Measurements from ENCODE around the gene MRPL3.

MRPL3 gene

GRCh38 chr3:131474115-131474514 lies 28.7 kb downstream of the MRPL3 start:
- peaks cover 15% of the 10 kb centered on the region for H3K4me1 ChIP-seq (ENCODE audit: insufficient read depth, low read length, poor library complexity, severe bottlenecking)

GRCh38 chr3:131470377-131470776 lies 32.4 kb downstream of the MRPL3 start:
- no peaks in the 10 kb centered on the region for H3K9me2 ChIP-seq (replicated peaks; ENCODE audit: low read depth, low read length)
- no peak overlapping the region for H2AFZ ChIP-seq (ENCODE audit: low read length)
- no peak for TF ChIP-seq CTCF (conservative IDR thresholded peaks at IDR 0.05; ENCODE audit: low read length)
- no peak for TF ChIP-seq EZH2phosphoT487 (IDR thresholded peaks at IDR 0.05; ENCODE audit: borderline replicate concordance)
- peaks cover 63% of the 10 kb centered on the region for H3K36me3 ChIP-seq (ENCODE audit: insufficient read depth, low read length)
- H3F3A ChIP-seq (ENCODE audit: low read depth), result no peaks in the 10 kb centered on the region
- H3K79me2 ChIP-seq (ENCODE audit: insufficient read depth, low read length), result peaks cover 46% of the 10 kb centered on the region
- H3K4me1 ChIP-seq (ENCODE audit: insufficient read depth, low read length, poor library complexity, severe bottlenecking), result peaks cover 15% of the 10 kb centered on the region
- no peaks in the 10 kb centered on the region for H3K9me3 ChIP-seq (ENCODE audit: insufficient read depth, low read depth, low read length)
- H4K20me1 ChIP-seq (ENCODE audit: insufficient read depth, low read length, poor library complexity, severe bottlenecking), result peaks cover 12% of the 10 kb centered on the region
- no peak overlapping the region for H3K4me3 ChIP-seq (ENCODE audit: low read length, poor library complexity, severe bottlenecking)
- no peaks in the 10 kb centered on the region for H3K27me3 ChIP-seq (ENCODE audit: insufficient read depth, low read length, poor library complexity, severe bottlenecking)
- H3K9ac ChIP-seq (ENCODE audit: low read depth, low read length, poor library complexity, severe bottlenecking), result no peak overlapping the region
- no peak overlapping the region for H3K4me2 ChIP-seq (ENCODE audit: low read depth, low read length, poor library complexity, severe bottlenecking)

More at GRCh38 chr3:131474115-131474514, 28.7 kb downstream of the MRPL3 start:
- Histone ChIP-seq H2AFZ (ENCODE audit: low read length) (no peak overlapping the region), H3K4me2 (ENCODE audit: low read depth, low read length, poor library complexity, severe bottlenecking) (peak overlapping the region; percentile 10), H4K20me1 (ENCODE audit: insufficient read depth, low read length, poor library complexity, severe bottlenecking) (peaks cover 14% of the 10 kb centered on the region), H3K27me3 (ENCODE audit: insufficient read depth, low read length, poor library complexity, severe bottlenecking) (no peaks in the 10 kb centered on the region), H3K9ac (ENCODE audit: low read depth, low read length, poor library complexity, severe bottlenecking) (no peak overlapping the region), H3K9me3 (ENCODE audit: insufficient read depth, low read depth, low read length) (no peaks in the 10 kb centered on the region), H3K36me3 (ENCODE audit: insufficient read depth, low read length) (peaks cover 33% of the 10 kb centered on the region; the same call in 1 of the 2 replicates), H3F3A (ENCODE audit: low read depth) (no peaks in the 10 kb centered on the region), H3K9me2 (replicated peaks; ENCODE audit: low read depth, low read length) (no peaks in the 10 kb centered on the region), H3K79me2 (ENCODE audit: insufficient read depth, low read length) (peaks cover 61% of the 10 kb centered on the region), H3K4me3 (ENCODE audit: low read length, poor library complexity, severe bottlenecking) (no peak overlapping the region)
- TF ChIP-seq CTCF (conservative IDR thresholded peaks at IDR 0.05; ENCODE audit: low read length) (no peak), EZH2phosphoT487 (IDR thresholded peaks at IDR 0.05; ENCODE audit: borderline replicate concordance) (no peak)

GRCh38 chr3:131458653-131459052 lies 44.1 kb downstream of the MRPL3 start:
- Histone ChIP-seq H3K36me3 (ENCODE audit: insufficient read depth, low read length) (peaks cover 52% of the 10 kb centered on the region), H3K9ac (ENCODE audit: low read depth, low read length, poor library complexity, severe bottlenecking) (no peak overlapping the region), H3K79me2 (ENCODE audit: insufficient read depth, low read length) (no peaks in the 10 kb centered on the region)

More at GRCh38 chr3:131458653-131459052, 44.1 kb downstream of the MRPL3 start:
- Histone ChIP-seq H3K9me3 (ENCODE audit: insufficient read depth, low read depth, low read length) (no peaks in the 10 kb centered on the region), H2AFZ (ENCODE audit: low read length) (no peak overlapping the region), H3K4me3 (ENCODE audit: low read length, poor library complexity, severe bottlenecking) (no peak overlapping the region), H3K27me3 (ENCODE audit: insufficient read depth, low read length, poor library complexity, severe bottlenecking) (no peaks in the 10 kb centered on the region), H3K9me2 (replicated peaks; ENCODE audit: low read depth, low read length) (no peaks in the 10 kb centered on the region), H3F3A (ENCODE audit: low read depth) (no peaks in the 10 kb centered on the region), H3K4me2 (ENCODE audit: low read depth, low read length, poor library complexity, severe bottlenecking) (no peak overlapping the region), H3K4me1 (ENCODE audit: insufficient read depth, low read length, poor library complexity, severe bottlenecking) (no peaks in the 10 kb centered on the region), H4K20me1 (ENCODE audit: insufficient read depth, low read length, poor library complexity, severe bottlenecking) (no peaks in the 10 kb centered on the region)
- TF ChIP-seq EZH2phosphoT487 (IDR thresholded peaks at IDR 0.05; ENCODE audit: borderline replicate concordance) (no peak), CTCF (conservative IDR thresholded peaks at IDR 0.05; ENCODE audit: low read length) (no peak)
